ENCODE measurements around the gene HOXA13. TPM values are rescaled to one million over a fixed set of nuclear protein-coding genes. Genes with fewer than 3 reads are reported as not detected.

The HOXA13 gene
- total RNA-seq, 4 donors from 2014 or later = not detected

DNA sequence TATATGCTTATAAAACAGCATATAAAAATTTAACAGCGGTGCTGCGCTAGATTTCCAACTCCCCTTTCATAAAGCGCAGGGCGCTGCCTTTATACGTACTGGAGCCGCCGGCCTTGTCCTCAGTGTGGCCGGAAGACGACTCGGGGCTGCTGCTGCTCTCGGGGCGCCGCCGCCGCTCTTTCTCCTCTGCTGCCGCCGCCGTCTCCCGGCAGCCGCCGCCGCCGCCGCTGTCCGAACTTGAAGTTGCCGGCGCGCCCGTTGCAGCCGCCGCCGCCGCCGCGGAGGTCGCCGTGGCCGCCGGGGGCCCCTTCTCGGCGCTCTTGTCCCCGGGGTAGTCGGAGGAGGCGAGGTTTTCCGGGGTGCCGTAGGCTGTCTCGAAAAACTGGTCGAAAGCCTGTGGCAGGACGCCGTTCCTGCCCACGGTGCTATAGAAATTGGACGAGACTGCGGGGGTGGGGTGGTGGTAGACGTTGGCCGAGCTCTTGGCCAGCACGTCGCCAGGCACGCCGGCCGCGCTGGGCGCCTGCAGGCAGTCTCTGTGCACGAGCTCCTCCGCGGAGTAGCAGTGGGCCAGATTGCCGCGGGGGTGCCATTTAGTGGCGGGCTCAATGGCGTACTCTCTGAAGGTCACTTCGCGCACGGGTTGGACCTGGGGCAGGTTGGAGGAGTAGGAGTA lies 15.4 kb downstream of the HOXA13 start:
- peak overlapping the region; percentile 38 to 49 (median 43) for H3K4me3 ChIP-seq

DNA sequence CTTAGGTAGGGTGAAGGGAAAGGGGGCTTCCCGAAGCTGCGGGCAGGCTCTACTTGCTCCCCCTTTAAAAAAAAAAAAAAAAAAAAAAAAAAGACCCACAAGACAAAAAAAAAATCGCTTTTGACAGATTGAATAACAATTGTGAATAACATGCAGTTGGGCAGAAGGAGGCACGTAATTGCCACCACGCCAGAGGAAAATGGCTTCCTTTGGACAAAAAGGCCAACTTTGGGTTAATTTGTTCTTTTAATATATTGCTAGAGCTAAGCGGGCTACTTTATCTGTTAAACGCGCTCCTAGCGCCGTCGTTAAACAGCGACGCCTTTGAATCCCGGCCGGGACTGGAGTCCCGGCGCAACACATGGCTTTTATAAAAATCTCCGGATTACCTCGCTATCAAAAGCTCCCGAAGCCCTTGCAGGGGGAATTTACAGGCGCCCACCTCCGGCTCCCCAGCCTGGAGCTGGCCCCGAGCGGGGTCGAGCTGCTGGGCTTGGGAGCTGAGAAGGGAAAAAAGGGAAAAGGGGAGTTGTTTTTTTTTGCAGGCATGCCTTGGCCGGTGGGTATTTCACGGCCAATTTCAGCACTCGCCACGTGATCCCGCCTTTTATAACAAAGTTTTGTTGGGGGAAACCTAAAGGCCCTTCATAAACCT lies 16.1 kb downstream of the HOXA13 start:
- WGBS = 7% methylated on average over 30 of the region's 30 CpGs
- peaks cover 45 to 75% (median 57%) of the 10 kb centered on the region in 4 donors for H3K4me1 ChIP-seq
- intact Hi-C loops (cut with DNase I) = no loop called here
- no peaks in the 10 kb centered on the region for H3K36me3 ChIP-seq
- no peak for DNase-seq (ENCODE audit: extremely low spot score)
- H3K27ac ChIP-seq (replicated peaks in 1 of 4) = no peak overlapping the region
- no peak for TF ChIP-seq EP300 (IDR thresholded peaks at IDR 0.05)
- no peak for TF ChIP-seq POLR2A (IDR thresholded peaks at IDR 0.05; ENCODE audit: low read depth)
- TF ChIP-seq POLR2AphosphoS5 (IDR thresholded peaks at IDR 0.05) = no peak
- TF ChIP-seq, protein P1, sequence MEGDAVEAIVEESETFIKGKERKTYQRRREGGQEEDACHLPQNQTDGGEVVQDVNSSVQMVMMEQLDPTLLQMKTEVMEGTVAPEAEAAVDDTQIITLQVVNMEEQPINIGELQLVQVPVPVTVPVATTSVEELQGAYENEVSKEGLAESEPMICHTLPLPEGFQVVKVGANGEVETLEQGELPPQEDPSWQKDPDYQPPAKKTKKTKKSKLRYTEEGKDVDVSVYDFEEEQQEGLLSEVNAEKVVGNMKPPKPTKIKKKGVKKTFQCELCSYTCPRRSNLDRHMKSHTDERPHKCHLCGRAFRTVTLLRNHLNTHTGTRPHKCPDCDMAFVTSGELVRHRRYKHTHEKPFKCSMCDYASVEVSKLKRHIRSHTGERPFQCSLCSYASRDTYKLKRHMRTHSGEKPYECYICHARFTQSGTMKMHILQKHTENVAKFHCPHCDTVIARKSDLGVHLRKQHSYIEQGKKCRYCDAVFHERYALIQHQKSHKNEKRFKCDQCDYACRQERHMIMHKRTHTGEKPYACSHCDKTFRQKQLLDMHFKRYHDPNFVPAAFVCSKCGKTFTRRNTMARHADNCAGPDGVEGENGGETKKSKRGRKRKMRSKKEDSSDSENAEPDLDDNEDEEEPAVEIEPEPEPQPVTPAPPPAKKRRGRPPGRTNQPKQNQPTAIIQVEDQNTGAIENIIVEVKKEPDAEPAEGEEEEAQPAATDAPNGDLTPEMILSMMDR (IDR thresholded peaks at IDR 0.05) = no peak
- peak overlapping the region; percentile 38 to 49 (median 43) for H3K4me3 ChIP-seq
- no peaks in the 10 kb centered on the region for H3K9me3 ChIP-seq
- peaks cover 15 to 100% (median 95%) of the 10 kb centered on the region in 4 donors for H3K27me3 ChIP-seq

More for the DNA sequence above, 15.4 kb downstream of the HOXA13 start:
- TF ChIP-seq, protein P1 (IDR thresholded peaks at IDR 0.05) = no peak
- TF ChIP-seq POLR2A (IDR thresholded peaks at IDR 0.05; ENCODE audit: low read depth) (no peak), EP300 (IDR thresholded peaks at IDR 0.05) (no peak), POLR2AphosphoS5 (IDR thresholded peaks at IDR 0.05) (no peak)
- intact Hi-C loops (cut with DNase I) = no loop called here
- H3K27me3 ChIP-seq = peaks cover 15 to 100% (median 95%) of the 10 kb centered on the region in 4 donors
- H3K9me3 ChIP-seq = no peaks in the 10 kb centered on the region
- no peaks in the 10 kb centered on the region for H3K36me3 ChIP-seq
- 3% methylated on average over 36 of the region's 72 CpGs for WGBS
- no peak overlapping the region for H3K27ac ChIP-seq (replicated peaks in 1 of 4)
- peaks cover 49 to 76% (median 59%) of the 10 kb centered on the region in 4 donors for H3K4me1 ChIP-seq
- DNase-seq (ENCODE audit: extremely low spot score) = no peak

- H3K9me3 ChIP-seq = no peaks in the 10 kb centered on the region
- TF ChIP-seq EP300 (IDR thresholded peaks at IDR 0.05) = no peak
- TF ChIP-seq, protein P1 (IDR thresholded peaks at IDR 0.05) = no peak
- TF ChIP-seq POLR2AphosphoS5 (IDR thresholded peaks at IDR 0.05) = no peak
- TF ChIP-seq POLR2A (IDR thresholded peaks at IDR 0.05; ENCODE audit: low read depth) = no peak
- peaks cover 15 to 100% (median 95%) of the 10 kb centered on the region in 4 donors for H3K27me3 ChIP-seq
- H3K36me3 ChIP-seq = no peaks in the 10 kb centered on the region
- intact Hi-C loops (cut with DNase I) = no loop called here
- H3K4me1 ChIP-seq = peaks cover 37 to 67% (median 50%) of the 10 kb centered on the region in 4 donors
- H3K27ac ChIP-seq (replicated peaks in 1 of 4) = no peak overlapping the region
- WGBS = 13% methylated on average over 20 of the region's 39 CpGs
- no peak overlapping the region for H3K4me3 ChIP-seq
- no peak for DNase-seq (ENCODE audit: extremely low spot score)
Measured at GRCh38 chr7:27182861-27183681, 16.8 kb downstream of the HOXA13 start.

GRCh38 chr7:27182285-27182841 lies 17.5 kb downstream of the HOXA13 start:
- Histone ChIP-seq H3K27ac (replicated peaks in 1 of 4) (no peak overlapping the region), H3K4me3 (no peak overlapping the region), H3K36me3 (no peaks in the 10 kb centered on the region), H3K4me1 (peaks cover 36 to 60% (median 46%) of the 10 kb centered on the region in 4 donors), H3K9me3 (no peaks in the 10 kb centered on the region), H3K27me3 (peaks cover 15 to 100% (median 95%) of the 10 kb centered on the region in 4 donors)
- intact Hi-C loops (cut with DNase I) = no loop called here
- no peak for DNase-seq (ENCODE audit: extremely low spot score)
- no peak for TF ChIP-seq EP300 (IDR thresholded peaks at IDR 0.05)
- TF ChIP-seq POLR2AphosphoS5 (IDR thresholded peaks at IDR 0.05) = no peak
- TF ChIP-seq POLR2A (IDR thresholded peaks at IDR 0.05; ENCODE audit: low read depth) = no peak
- TF ChIP-seq, protein P1 (IDR thresholded peaks at IDR 0.05) = no peak
- 23% methylated on average over 4 of the region's 4 CpGs for WGBS
